ENCODE results near the gene LRMDA.

DNA sequence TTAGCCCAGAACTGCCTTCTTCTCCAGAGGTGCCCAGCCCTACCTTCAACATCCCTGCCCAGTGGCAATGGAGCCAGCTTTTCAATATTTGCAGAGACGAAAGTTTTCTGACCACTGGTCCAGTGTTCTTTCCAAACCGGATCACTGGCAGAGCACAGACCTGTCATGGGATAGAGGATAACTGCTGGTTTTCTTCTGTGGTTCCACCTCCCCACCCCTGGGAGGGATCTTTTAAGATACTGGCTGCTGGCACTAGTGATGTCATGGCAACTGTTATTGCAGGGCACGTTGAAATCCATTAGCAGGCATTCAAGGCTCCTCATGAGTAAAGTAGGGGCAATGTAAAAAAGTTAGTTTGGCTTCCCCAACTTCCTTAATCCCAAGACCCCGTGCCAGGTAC lies 387.1 kb downstream of the LRMDA start:
- TF ChIP-seq, protein P1, sequence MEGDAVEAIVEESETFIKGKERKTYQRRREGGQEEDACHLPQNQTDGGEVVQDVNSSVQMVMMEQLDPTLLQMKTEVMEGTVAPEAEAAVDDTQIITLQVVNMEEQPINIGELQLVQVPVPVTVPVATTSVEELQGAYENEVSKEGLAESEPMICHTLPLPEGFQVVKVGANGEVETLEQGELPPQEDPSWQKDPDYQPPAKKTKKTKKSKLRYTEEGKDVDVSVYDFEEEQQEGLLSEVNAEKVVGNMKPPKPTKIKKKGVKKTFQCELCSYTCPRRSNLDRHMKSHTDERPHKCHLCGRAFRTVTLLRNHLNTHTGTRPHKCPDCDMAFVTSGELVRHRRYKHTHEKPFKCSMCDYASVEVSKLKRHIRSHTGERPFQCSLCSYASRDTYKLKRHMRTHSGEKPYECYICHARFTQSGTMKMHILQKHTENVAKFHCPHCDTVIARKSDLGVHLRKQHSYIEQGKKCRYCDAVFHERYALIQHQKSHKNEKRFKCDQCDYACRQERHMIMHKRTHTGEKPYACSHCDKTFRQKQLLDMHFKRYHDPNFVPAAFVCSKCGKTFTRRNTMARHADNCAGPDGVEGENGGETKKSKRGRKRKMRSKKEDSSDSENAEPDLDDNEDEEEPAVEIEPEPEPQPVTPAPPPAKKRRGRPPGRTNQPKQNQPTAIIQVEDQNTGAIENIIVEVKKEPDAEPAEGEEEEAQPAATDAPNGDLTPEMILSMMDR (conservative IDR thresholded peaks at IDR 0.05; ENCODE audit: low read depth, low read length), result no peak
- no peak for TF ChIP-seq EZH2 (IDR thresholded peaks at IDR 0.05; ENCODE audit: borderline replicate concordance, low read depth, low read length, poor library complexity, severe bottlenecking)
